Spleen (tissue), 11 donors: ENCODE results near the gene KLF8. TPM values are rescaled to one million over a fixed set of nuclear protein-coding genes. Genes with fewer than 3 reads are reported as not detected.

Experiments
- DNase-seq: peaks from one replicate; pipeline ENCODE4 v3.0.0-alpha.2; 2020
- H3K27ac ChIP-seq, 8 donors: fragments of 200-600 bp; sonication (generic) in 7 of 8; 1 replicate in 4 of 8; 2 replicates in 4 of 8; pipeline versions ENCODE4 v1.5.0 to v1.8.0; 2016 to 2021; ENCODE audit warnings: inconsistent platforms in 4 of 8, mild to moderate bottlenecking in 4 of 8, moderate library complexity in 1 of 8
- H3K27me3 ChIP-seq, 7 donors: fragments of 200-600 bp; sonication (generic) in 6 of 7; replicated peaks in 1 of 7; 1 replicate in 4 of 7; 2 replicates in 3 of 7; pipeline versions ENCODE4 v1.5.0 to v1.8.0; 2016 to 2021; ENCODE audit warnings: inconsistent platforms in 3 of 7, mild to moderate bottlenecking in 1 of 7
- H3K36me3 ChIP-seq, 6 donors: fragments of 200-600 bp; sonication (generic) in 5 of 6; 1 replicate in 4 of 6; 2 replicates in 2 of 6; pipeline versions ENCODE4 v1.5.0 to v1.8.0; 2016 to 2021; ENCODE audit warnings: inconsistent platforms in 2 of 6
- H3K4me1 ChIP-seq, 6 donors: fragments of 200-600 bp; sonication (generic) in 5 of 6; 1 replicate in 3 of 6; 2 replicates in 3 of 6; pipeline versions ENCODE4 v1.5.0 to v1.8.0; 2016 to 2021; ENCODE audit warnings: inconsistent platforms in 3 of 6
- H3K4me3 ChIP-seq, 8 donors: fragments of 200-600 bp; sonication (generic) in 7 of 8; 1 replicate in 4 of 8; 2 replicates in 4 of 8; pipeline versions ENCODE4 v1.5.0 to v1.8.0; 2016 to 2021; ENCODE audit warnings: inconsistent platforms in 4 of 8, mild to moderate bottlenecking in 4 of 8, moderate library complexity in 2 of 8
- H3K9me3 ChIP-seq, 8 donors: fragments of 200-600 bp; sonication (generic) in 7 of 8; 1 replicate in 4 of 8; 2 replicates in 4 of 8; pipeline versions ENCODE4 v1.5.0 to v1.8.0; 2016 to 2021; ENCODE audit warnings: inconsistent platforms in 4 of 8
- POLR2A ChIP-seq, 3 donors: fragments of 450-650 bp; IDR thresholded peaks; one replicate each; pipeline ENCODE4 v1.5.1; 2017; ENCODE audit warnings: antibody characterized with exemption in 3 of 3, mild to moderate bottlenecking in 1 of 3
- POLR2AphosphoS5 ChIP-seq, 3 donors: sonication (generic); formaldehyde crosslinking; IDR thresholded peaks; one replicate each; pipeline ENCODE4 v1.5.1; 2017; ENCODE audit warnings: antibody characterized with exemption in 3 of 3
- WGBS, 5 donors: extraction: QIAGEN DNeasy Blood & Tissue Kit in 3 of 5; methylation state at CpG; one replicate each; pipeline versions ENCODE4 v1.1.5 to v1.1.7; 2013 to 2018; 5-methylcytosine and 5-hydroxymethylcytosine counted together
- intact Hi-C: fragments of 100-400 bp; cut with DNase I; formaldehyde crosslinking; loops from one replicate; pipeline ENCODE4 v1.15.0; 2023; ENCODE audit warnings: low total_unique reads
- polyA plus RNA-seq, 3 donors: library from polyadenylated mRNA; stranded (reverse); fragments of 200-250 nt; gene quantifications; one replicate each; pipeline ENCODE4 v1.2.1, GENCODE V29; 2013
- total RNA-seq, 7 donors: library from RNA; depleted of rRNA in 3 of 7; stranded (reverse); fragments of >200 nt in 3 of 7; fragmentation: NEBNext Ultra II Directional in 4 of 7; extraction: Animal tissue kit (Norgen Biotek cat#: 25700) in 4 of 7; gene quantifications; one replicate each; pipeline versions ENCODE4 v1.1.0 to v1.2.1, GENCODE V29; 2016 to 2021
- TF ChIP-seq, protein P1 (sequence below), 11 experiments: fragments of 200-600 bp in 7 of 11; fragments of 450-650 bp in 4 of 11; sonication (generic) in 4 of 11; IDR thresholded peaks in 8 of 11; conservative IDR thresholded peaks in 3 of 11; 1 replicate in 7 of 11; 2 replicates in 4 of 11; pipeline versions ENCODE4 v1.4.0 to v1.8.0; 2016 to 2021; ENCODE audit warnings: antibody characterized with exemption in 11 of 11, inconsistent platforms in 4 of 11, mild to moderate bottlenecking in 1 of 11
- donor health status: healthy with polysubstance abuse.
- donor health status: DM: no; HTN: no; CAD: no; lungs with moderate emphysema.
- donor health status: DM: no; HTN: no; CAD: no.
- donor health status: Bipolar disorder and iron deficiency.
- donor health status: healthy.
- donor health status: DM: no; HTN: no; CAD: no.
- donor health status: DM: yes; HTN: yes; CAD: no.

KLF8 gene
- total and polyA plus RNA-seq, 10 donors, result 3.0 to 22.2 (median 8.6) TPM

DNA sequence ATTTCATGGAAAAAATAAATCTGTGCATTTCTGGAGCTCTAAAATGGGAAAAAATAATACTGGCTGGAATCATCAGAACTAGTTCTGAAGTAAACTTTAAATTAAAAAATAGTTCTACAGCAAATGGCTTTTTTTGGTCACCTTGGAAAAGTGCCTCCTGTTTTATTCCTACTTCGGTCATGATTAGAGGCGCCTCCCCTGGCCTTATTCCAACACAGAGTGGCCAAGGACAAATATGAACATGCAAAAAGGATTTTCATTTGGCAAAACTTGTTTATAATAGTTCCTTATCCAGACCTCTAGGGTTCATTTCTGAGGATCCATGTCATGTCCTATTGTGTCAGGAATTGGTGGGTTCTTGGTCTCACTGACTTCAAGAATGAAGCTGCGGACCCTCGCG lies 11.1 kb upstream of the KLF8 start:
- no peak overlapping the region for H3K27ac ChIP-seq
- H3K36me3 ChIP-seq, result no peaks in the 10 kb centered on the region
- H3K27me3 ChIP-seq, result no peaks in the 10 kb centered on the region
- no peaks in the 10 kb centered on the region for H3K9me3 ChIP-seq
- no peaks in the 10 kb centered on the region for H3K4me1 ChIP-seq
- no peak for DNase-seq
- TF ChIP-seq, protein P1, sequence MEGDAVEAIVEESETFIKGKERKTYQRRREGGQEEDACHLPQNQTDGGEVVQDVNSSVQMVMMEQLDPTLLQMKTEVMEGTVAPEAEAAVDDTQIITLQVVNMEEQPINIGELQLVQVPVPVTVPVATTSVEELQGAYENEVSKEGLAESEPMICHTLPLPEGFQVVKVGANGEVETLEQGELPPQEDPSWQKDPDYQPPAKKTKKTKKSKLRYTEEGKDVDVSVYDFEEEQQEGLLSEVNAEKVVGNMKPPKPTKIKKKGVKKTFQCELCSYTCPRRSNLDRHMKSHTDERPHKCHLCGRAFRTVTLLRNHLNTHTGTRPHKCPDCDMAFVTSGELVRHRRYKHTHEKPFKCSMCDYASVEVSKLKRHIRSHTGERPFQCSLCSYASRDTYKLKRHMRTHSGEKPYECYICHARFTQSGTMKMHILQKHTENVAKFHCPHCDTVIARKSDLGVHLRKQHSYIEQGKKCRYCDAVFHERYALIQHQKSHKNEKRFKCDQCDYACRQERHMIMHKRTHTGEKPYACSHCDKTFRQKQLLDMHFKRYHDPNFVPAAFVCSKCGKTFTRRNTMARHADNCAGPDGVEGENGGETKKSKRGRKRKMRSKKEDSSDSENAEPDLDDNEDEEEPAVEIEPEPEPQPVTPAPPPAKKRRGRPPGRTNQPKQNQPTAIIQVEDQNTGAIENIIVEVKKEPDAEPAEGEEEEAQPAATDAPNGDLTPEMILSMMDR (IDR thresholded peaks at IDR 0.05 in 8 of 11, conservative IDR thresholded peaks at IDR 0.05 in 3 of 11), result no peak
- TF ChIP-seq POLR2A (IDR thresholded peaks at IDR 0.05), result no peak
- no peak for TF ChIP-seq POLR2AphosphoS5 (IDR thresholded peaks at IDR 0.05)
- H3K4me3 ChIP-seq, result no peak overlapping the region
- intact Hi-C loops, result no loop called here
- 66 to 88% (median 78%) methylated on average over 5 of the region's 5 CpGs for WGBS, 5 donors

DNA sequence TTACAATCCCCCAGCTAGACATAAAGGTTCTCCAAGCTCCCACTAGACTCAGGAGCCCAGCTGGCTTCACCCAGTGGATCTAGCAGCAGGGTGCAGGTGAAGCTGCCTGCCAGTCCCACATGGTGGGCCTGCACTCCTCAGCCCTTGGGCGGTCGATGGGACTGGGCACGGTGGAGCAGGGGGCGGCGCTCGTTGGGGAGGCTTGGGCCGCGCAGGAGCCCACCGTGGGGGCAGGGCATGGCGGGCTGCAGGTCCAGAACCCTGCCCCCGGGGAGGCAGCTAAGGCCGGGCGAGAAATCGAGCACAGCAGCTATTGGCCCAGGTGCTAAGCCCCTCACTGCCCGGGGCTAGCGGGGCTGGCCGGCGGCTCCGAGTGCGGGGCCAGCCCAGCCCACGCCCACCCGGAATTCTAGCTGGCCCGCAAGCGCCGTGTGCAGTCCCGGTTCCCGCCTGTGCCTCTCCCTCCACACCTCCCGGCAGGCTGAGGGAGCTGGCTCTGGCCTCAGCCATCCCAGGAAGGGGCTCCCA lies 9.6 kb upstream of the KLF8 start:
- 90 to 100% (median 93%) methylated on average over 3 to 28 of the region's 28 CpGs for WGBS, 5 donors

DNA sequence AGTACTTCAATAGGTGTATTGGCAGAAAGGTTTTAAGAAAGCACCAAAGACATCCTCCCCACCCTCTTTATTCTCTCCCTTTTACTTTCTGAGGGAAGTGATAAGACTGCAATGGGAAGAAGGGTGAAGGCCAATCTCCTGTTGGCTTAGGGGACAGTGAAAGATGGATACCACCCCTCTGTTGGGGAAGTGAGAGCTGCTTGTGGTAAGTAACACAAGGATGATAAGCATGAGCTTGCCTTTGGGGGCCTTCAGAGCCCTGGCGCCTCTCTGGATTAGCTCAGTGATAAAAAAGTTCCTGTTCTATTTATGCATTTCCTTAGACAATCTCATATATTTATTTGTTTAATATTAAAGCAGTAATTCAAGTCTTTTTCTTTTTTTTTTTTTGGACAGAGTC lies 5.2 kb upstream of the KLF8 start:
- DNase-seq, result no peak
- Histone ChIP-seq H3K27me3 (peaks cover 0 to 5% (median 0%) of the 10 kb centered on the region in 7 donors), H3K9me3 (no peaks in the 10 kb centered on the region), H3K4me3 (no peak overlapping the region), H3K4me1 (peaks cover 0 to 2% (median 0%) of the 10 kb centered on the region in 6 donors), H3K27ac (peak overlapping the region in 5 of 8 donors; percentile 1 to 35 (median 23)), H3K36me3 (no peaks in the 10 kb centered on the region)
- 31 to 75% (median 55%) methylated on average over 1 of the region's 1 CpG for WGBS, 5 donors
- intact Hi-C loops, result no loop called here
- TF ChIP-seq POLR2AphosphoS5 (IDR thresholded peaks at IDR 0.05) (no peak), POLR2A (IDR thresholded peaks at IDR 0.05) (no peak)
- TF ChIP-seq, protein P1 (IDR thresholded peaks at IDR 0.05 in 8 of 11, conservative IDR thresholded peaks at IDR 0.05 in 3 of 11), result no peak

More for the DNA sequence above, 9.6 kb upstream of the KLF8 start:
- Histone ChIP-seq H3K9me3 (no peaks in the 10 kb centered on the region), H3K27me3 (no peaks in the 10 kb centered on the region), H3K36me3 (no peaks in the 10 kb centered on the region), H3K4me1 (no peaks in the 10 kb centered on the region), H3K27ac (no peak overlapping the region), H3K4me3 (no peak overlapping the region)
- intact Hi-C loops, result no loop called here
- TF ChIP-seq POLR2A (IDR thresholded peaks at IDR 0.05) (no peak), POLR2AphosphoS5 (IDR thresholded peaks at IDR 0.05) (no peak)
- TF ChIP-seq, protein P1 (IDR thresholded peaks at IDR 0.05 in 8 of 11, conservative IDR thresholded peaks at IDR 0.05 in 3 of 11), result no peak
- no peak for DNase-seq

DNA sequence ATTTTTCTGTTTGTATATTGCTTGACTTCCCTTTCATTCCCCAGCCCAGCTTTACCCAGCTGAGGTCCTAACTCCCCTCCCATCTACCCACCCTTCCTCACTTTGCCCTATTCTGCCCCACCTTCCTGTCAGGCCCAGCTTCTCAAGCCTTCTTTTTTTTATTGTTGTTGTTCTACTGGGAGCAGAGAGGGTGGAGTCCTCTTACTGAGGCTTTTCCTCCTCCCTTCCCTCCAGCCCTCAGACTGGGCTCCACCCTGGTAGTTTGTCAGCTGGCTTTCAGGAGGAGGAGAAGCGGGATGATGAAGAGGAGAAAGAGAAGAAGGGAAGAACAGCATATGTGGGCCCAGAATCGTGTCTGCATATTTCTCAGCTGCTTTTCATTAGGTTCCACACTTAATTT lies 3.2 kb upstream of the KLF8 start:
- intact Hi-C loops, result no loop called here
- Histone ChIP-seq H3K9me3 (no peaks in the 10 kb centered on the region), H3K4me1 (peaks cover 0 to 6% (median 0%) of the 10 kb centered on the region in 6 donors), H3K27ac (peak overlapping the region in 4 of 8 donors; percentile 41 to 53 (median 45)), H3K4me3 (no peak overlapping the region), H3K36me3 (no peaks in the 10 kb centered on the region), H3K27me3 (peaks cover 0 to 24% (median 0%) of the 10 kb centered on the region in 7 donors)
- TF ChIP-seq, protein P1 (IDR thresholded peaks at IDR 0.05 in 8 of 11, conservative IDR thresholded peaks at IDR 0.05 in 3 of 11), result no peak
- TF ChIP-seq POLR2AphosphoS5 (IDR thresholded peaks at IDR 0.05), result no peak
- no peak for TF ChIP-seq POLR2A (IDR thresholded peaks at IDR 0.05)
- no peak for DNase-seq
- 26 to 71% (median 34%) methylated on average over 2 of the region's 2 CpGs; no CpG with 5 or more reads in 1 of the 5 donors for WGBS, 5 donors
